ENCODE data around the gene CCDC57. TPM values are rescaled to one million over a fixed set of nuclear protein-coding genes. Genes with fewer than 3 reads are reported as not detected.

Gene CCDC57, protein sequence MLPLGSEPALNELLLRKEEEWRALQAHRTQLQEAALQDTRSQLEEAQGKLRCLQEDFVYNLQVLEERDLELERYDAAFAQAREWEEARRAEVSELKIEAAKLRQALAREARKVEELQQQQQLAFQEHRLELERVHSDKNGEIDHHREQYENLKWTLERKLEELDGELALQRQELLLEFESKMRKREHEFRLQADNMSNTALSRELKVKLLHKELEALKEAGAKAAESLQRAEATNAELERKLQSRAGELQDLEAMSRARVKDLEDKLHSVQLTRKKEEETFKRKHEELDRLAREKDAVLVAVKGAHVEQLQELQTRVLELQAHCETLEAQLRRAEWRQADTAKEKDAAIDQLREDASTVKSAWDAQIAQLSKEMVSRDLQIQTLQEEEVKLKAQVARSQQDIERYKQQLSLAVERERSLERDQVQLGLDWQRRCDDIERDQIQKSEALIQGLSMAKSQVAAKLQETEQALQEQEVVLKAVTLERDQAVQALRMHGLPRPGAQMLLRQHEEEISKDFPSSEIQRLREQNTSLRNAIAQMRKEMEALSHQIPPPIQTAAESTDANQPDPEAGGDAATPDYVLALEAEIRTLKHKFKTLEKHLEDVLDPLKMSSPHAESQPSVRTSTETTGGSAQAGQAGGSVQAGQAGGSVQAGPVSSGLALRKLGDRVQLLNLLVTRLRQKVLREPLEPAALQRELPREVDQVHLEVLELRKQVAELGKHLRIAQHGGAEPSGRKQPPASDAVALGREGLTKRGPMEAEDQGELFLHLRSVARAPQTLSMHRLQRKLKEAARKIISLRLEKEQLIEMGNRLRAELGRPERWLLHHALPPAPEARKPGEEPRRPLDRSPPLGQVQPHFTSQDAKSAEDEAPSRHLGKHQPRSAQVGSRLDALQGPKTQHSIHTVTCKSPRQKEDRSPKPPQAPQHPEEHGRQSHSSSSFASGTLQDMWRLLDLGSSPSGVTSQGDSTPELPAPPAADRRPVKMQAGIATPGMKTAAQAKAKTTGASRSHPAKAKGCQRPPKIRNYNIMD
- 3.9 and 5.7 TPM in 2 replicates for total RNA-seq

DNA sequence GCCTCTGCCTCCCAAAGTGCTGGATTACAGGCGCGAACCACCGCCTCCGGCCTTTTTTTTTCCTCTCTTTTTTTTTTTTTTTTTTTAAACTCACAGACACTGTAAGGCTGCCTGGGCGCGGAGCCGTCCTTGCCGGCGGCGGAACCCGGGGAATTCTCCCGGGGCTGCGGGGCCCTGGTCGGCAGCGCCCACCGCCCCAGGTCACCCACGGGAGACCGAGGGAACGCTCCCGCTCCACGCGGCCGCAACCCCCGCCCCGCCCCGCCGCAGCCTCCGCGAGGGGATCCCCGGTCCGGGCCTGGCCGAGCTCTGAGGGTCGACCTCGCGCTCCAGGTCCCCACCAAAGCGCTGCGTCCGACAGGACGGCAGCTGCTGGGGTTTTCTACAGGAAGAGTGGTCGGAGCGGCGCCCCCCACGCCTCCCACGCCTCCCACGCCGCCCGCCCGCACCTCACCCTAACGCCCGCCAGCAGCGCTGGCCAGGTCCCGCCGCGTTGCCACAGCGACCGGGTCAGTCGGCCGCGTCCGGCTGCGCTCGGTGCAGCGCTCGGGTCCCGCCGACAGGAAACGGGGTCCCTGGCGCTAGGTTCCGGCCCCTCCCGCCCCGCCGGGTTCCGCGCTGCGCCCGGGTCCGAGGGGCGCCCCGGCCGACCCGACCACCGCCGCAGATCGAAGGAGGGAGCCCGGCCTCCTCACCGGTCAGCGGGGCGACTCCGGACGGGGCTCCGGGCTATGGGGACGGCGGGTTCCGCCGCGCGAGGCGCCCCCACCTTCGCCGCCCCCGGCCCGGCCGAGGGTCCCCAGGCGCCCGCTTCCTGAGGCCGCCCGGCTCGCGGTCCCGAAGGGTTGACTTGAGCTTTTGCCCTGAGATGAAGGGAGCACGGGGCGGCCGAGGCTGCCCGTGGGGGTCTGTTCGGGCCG lies at the start of gene CCDC57:
Gene CCDC57, minus strand, starts transcription at position 512 of the 920 bp plus-strand sequence. CDS start 10,898 bp downstream, outside the sequence.

DNA sequence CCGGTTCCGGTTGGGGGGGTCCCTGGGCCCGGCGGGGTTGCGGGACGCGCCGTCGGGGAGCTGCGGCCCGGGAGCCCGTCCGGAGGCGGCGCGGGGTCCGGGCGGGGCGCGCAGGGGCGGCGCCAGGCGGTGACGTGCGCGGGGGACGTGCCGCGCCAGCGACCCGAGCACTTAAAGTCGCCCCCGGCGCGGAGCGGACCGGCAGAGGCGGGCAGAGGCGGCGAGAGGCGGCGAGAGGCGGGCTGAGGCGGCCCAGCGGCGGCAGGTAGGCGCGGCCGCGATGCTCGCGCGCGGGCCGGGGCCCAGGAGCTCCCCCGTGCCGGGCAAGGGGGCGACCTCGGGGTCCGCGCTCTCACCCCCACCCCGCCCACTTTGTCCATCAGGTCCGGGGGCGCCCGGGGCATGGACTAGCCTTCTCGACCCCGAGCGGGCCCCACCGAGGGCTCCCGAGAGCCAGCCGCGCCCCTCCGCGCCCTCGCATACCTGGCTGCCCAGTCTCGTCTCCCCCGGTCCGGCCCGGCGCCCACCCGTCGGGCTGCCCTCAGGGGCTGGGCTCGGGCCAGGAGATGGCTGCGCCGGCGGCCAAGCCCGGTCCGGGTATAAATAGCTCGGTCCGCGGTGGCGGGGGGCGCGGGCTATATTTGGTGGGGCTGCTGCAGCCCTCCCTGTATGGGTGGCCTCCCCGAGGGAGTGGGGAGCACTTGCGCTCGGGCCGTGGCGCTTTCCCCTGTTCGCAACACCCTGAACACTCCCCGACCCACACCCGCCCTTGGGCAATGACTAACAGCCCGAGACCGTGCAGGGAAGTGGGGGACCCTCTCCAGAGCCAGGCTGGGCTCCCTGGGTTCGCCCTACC lies 16.4 kb upstream of the CCDC57 start, which contains the start of gene SLC16A3:
Gene SLC16A3, plus strand, starts transcription at position 201 of the 856 bp plus-strand sequence. CDS start 6,967 bp downstream, outside the sequence.

DNA sequence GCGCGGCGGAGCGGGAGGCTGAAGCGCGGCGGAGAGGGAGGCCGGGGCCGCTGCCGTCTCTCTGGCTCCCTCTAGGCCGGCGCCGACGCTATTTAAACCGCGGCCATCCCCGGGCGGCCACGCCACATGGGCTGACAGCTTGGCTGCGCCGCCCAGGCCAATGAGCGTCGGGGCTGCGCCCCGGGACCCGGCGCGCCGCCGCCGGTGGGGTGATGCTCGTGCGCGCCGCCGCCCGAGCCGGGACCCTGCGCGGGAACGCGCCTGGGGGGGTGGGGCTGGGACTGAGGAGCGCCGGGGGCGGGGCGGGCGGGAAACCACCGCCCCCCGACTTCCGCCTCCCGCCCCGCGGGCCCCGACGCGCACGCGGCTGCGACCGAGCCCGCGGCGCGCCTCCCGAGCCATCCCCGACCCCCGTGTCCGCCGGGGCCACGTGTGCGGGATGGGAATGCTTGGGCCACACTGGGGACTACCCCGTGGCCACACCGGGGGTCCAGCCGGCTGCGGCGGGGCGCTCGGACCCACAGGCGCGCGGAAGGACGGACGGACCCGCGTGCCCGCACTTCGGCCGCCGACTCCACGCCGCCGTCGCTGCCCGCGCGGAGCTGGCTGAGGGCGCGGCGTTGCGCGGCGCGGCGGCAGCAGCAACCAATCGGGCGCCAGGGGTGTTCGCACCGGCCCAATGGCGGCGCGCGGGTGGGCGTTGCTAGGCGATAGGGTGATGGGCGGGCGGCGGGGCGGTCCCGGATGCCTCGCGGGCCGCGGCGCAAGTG lies 114.3 kb downstream of the CCDC57 start, which contains the start of gene FASN:
Gene FASN, minus strand, starts transcription at position 68 of the 770 bp plus-strand sequence. CDS start 1,791 bp downstream, outside the sequence.

DNA sequence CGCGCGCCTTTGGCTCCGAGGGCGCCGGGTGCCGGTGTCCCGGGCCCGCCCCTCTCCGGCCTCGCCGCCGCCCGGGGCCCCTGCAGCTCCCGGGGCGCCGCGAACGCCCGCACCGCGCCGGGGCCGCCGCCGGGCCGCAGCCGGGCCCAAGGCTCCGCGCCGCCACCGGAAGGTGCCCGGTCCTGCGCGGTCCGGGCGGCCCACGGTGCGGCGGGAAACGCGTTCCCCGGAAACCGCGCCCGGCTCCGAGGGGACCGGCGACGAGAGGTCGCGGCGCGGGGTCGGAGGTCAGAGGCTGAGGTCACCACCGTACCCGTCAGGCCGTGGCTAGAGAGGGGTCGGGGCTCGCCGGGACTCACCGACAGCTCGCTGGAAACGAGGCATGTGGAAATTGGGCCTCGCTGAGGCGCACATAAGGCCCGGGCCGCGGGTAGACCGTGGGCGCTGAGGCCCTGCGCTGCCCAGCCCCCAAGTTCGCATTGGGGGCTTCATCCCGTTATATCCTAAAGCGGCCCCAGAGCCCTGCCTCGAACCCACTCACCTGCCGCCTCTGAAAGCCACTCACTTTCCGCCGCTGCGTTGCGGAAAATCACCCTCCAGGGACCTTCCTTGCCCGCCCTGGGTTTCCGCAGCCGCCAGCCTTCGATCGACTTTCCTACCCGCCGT lies 146.9 kb downstream of the CCDC57 start, which contains the start of gene DUS1L:
Gene DUS1L, minus strand, starts transcription at position 167 of the 666 bp plus-strand sequence. CDS start 745 bp downstream, outside the sequence.

DNA sequence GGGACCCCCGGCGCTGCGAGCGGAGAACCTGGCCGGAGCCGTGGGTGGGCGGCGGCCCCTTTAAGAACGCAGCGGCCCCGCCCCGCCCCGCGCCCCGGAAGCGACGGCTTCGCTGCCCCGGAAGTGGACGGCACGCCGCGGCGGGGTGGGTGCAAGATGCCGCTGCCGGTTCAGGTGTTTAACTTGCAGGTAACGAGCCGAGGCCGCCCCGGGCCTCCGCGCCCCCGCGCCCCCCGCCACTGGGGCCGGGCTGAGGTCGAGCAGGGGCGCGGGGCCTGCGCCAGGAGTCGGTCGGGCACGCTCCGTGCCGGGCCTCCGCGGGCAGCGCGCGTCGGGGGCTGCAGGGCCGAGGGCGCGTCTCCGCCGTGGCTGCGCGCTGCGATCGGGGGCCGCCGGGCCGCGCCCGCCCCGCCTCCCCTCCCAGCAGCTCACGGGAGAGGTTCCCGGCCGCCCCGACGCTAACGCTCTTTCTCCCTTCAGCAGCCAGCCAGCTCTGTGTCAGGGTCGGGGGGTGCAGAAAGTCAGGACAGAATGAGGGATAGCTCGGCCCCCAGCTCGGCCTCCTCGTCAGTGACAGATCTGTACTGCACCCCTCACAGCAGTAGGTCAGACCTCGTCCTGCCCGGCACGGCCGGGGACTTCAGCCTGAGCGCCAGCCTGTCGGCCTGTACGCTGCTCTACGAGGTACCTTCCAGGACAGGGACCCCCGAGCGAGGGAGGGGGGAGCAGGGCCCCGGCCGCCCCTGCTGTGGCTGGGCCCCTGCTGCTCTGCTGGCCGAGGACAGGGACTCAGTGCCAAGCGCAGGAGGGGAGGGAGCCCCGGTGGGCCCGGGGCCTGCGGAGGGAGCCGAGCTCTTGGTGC lies 160.6 kb downstream of the CCDC57 start, which contains the start of the genes GPS1 and RFNG:
Gene GPS1, plus strand, starts transcription at position 123 of the 862 bp plus-strand sequence. Its CDS starts 34 bp downstream, at position 157.
Gene RFNG, minus strand, starts transcription at position 36 of the 862 bp plus-strand sequence. CDS start 45 bp downstream, outside the sequence.

Other genes starting within 250 kb of the CCDC57 start
- 19.6 and 29.0 TPM in 2 replicates for gene ASPSCR1, start 235.2 kb downstream of the CCDC57 start, total RNA-seq
- 26.2 and 28.1 TPM in 2 replicates for gene CENPX, start 190.0 kb downstream of the CCDC57 start, total RNA-seq
- 8.2 and 9.2 TPM in 2 replicates for gene LRRC45, start 189.5 kb downstream of the CCDC57 start, total RNA-seq
- gene RAC3, start 181.2 kb downstream of the CCDC57 start, total RNA-seq = 10.7 TPM in 2 replicates
- gene DCXR, start 175.1 kb downstream of the CCDC57 start, total RNA-seq = 26.8 and 33.8 TPM in 2 replicates
- 19.3 and 19.6 TPM in 2 replicates for gene RFNG, start 161.0 kb downstream of the CCDC57 start, total RNA-seq
- 66.4 and 72.4 TPM in 2 replicates for gene GPS1, start 160.9 kb downstream of the CCDC57 start, total RNA-seq
- gene DUS1L, start 147.0 kb downstream of the CCDC57 start, total RNA-seq = 30.2 and 35.2 TPM in 2 replicates
- gene FASN, start 114.6 kb downstream of the CCDC57 start, total RNA-seq = 18.1 and 22.5 TPM in 2 replicates
- gene SLC16A3, start 16.2 kb upstream of the CCDC57 start, total RNA-seq = 40.1 and 71.1 TPM in 2 replicates
- 42.6 and 51.9 TPM in 2 replicates for gene CSNK1D, start 60.9 kb upstream of the CCDC57 start, total RNA-seq
- under 0.01 TPM in 1 of 2 replicates, not detected in the other for gene CD7, start 104.8 kb upstream of the CCDC57 start, total RNA-seq
- 1.3 and 1.4 TPM in 2 replicates for gene SECTM1, start 120.9 kb upstream of the CCDC57 start, total RNA-seq
- gene TEX19, start 146.4 kb upstream of the CCDC57 start, total RNA-seq = not detected in 2 replicates
- gene UTS2R, start 158.9 kb upstream of the CCDC57 start, total RNA-seq = not detected in 2 replicates
- 10.5 and 12.5 TPM in 2 replicates for gene HEXD, start 205.5 kb upstream of the CCDC57 start, total RNA-seq
- 23.6 and 23.8 TPM in 2 replicates for gene OGFOD3, start 205.7 kb upstream of the CCDC57 start, total RNA-seq
- 26.6 and 43.2 TPM in 2 replicates for gene CYBC1, start 237.9 kb upstream of the CCDC57 start, total RNA-seq
- 98.5 and 107 TPM in 2 replicates for gene NARF, start 245.9 kb upstream of the CCDC57 start, total RNA-seq